ENCODE measurements around the gene CASP7. TPM values are rescaled to one million over a fixed set of nuclear protein-coding genes. Genes with fewer than 3 reads are reported as not detected.

Gene CASP7
- total RNA-seq, 5 donors from 2014 or later (not counting 1 experiment from before 2014, with no cell fraction given): 9.7 to 15.9 (median 13.9) TPM

DNA sequence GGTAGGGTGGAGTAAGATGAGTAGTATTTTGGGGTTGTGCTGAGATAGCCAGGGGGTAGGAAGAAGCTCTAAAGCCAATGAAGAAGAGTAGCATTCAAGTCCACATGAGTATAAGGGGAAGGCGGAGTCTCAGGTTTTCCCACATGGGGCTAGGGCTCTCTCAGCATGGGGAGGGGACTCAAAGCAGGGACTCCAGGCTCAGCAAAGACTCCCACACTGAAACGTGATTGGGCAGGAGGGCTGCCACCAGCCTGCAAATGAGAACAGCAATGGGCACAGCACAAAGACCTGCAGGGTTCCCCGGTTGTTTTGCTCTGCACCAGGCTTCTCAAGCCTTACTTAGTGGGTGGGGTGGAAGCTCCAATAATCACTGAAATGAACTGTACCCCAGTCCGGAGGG lies 14.4 kb upstream of the CASP7 start:
- Histone ChIP-seq H3K9me3 (no peaks in the 10 kb centered on the region), H3K27me3 (replicated peaks in 1 of 2; ENCODE audit: control insufficient read depth in 2 of 2, extremely low read depth in 1 of 2, insufficient read depth in 2 of 2, low read length in 1 of 2) (peaks cover 0 to 1% of the 10 kb centered on the region in 2 experiments), H3K36me3 (ENCODE audit: control insufficient read depth in 2 of 2, extremely low read depth in 1 of 2, insufficient read depth in 1 of 2, low read length in 1 of 2) (no peaks in the 10 kb centered on the region), H3K4me3 (ENCODE audit: control insufficient read depth in 1 of 2, extremely low read depth in 1 of 2, low read length in 1 of 2) (no peak overlapping the region), H3K27ac (ENCODE audit: low read length) (no peak overlapping the region), H3K4me1 (ENCODE audit: control insufficient read depth in 1 of 2, extremely low read depth in 1 of 2, insufficient read depth in 2 of 2, low read length in 2 of 2) (no peaks in the 10 kb centered on the region)
- WGBS (ENCODE audit: insufficient coverage): 91% methylated on average over 4 of the region's 4 CpGs
- Mint-ChIP-seq H3K4me1 (no peaks in the 10 kb centered on the region), H3K9me3 (peaks cover 0 to 5% (median 0%) of the 10 kb centered on the region in 3 donors), H3K4me3 (no peak overlapping the region), H3K36me3 (peaks cover 4% of the 10 kb centered on the region), H3K27ac (no peak overlapping the region), H3K27me3 (peaks cover 7 to 12% of the 10 kb centered on the region in 2 donors)
- no peak for ATAC-seq (replicated peaks in 1 of 4)
- ChIA-PET CTCF (no interaction called here), POLR2A (no interaction called here)
- no peak for DNase-seq

DNA sequence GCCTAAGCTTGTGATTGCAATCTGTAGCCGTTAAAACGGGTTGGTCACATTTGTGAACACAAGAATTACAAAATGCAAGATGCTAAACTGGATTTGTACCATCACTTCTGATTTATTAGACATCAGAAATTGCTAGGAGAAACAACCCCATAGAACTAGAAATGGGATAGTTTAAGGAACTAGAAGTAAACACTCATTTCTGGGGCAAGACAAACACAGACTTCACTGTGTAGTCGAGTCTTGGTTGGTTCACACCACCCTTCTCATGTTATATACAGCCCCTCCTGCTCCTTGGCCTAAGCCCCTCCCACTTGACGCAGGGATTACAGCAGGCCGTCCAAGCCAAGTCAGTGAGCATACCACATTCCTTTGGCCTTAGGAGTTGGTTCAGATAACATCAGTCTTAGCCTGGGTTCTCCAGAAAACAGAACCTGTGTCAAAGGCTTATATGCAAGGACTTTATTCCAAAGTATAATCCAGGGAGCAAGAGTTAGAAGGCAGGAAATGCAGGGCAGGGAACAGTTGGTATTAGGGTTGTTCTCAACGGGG lies 13.8 kb upstream of the CASP7 start:
- DNase-seq (no peak), ATAC-seq (replicated peaks in 1 of 4) (no peak)
- Histone ChIP-seq H3K4me3 (ENCODE audit: control insufficient read depth in 1 of 2, extremely low read depth in 1 of 2, low read length in 1 of 2) (no peak overlapping the region), H3K36me3 (ENCODE audit: control insufficient read depth in 2 of 2, extremely low read depth in 1 of 2, insufficient read depth in 1 of 2, low read length in 1 of 2) (no peaks in the 10 kb centered on the region), H3K9me3 (no peaks in the 10 kb centered on the region), H3K4me1 (ENCODE audit: control insufficient read depth in 1 of 2, extremely low read depth in 1 of 2, insufficient read depth in 2 of 2, low read length in 2 of 2) (no peaks in the 10 kb centered on the region), H3K27me3 (replicated peaks in 1 of 2; ENCODE audit: control insufficient read depth in 2 of 2, extremely low read depth in 1 of 2, insufficient read depth in 2 of 2, low read length in 1 of 2) (peaks cover 0 to 6% of the 10 kb centered on the region in 2 experiments), H3K27ac (ENCODE audit: low read length) (no peak overlapping the region)
- ChIA-PET POLR2A (no interaction called here), CTCF (no interaction called here)
- H3K27me3 Mint-ChIP-seq: peaks cover 11 to 12% of the 10 kb centered on the region in 2 donors
- no peaks in the 10 kb centered on the region for H3K4me1 Mint-ChIP-seq
- peaks cover 5% of the 10 kb centered on the region for H3K36me3 Mint-ChIP-seq
- H3K4me3 Mint-ChIP-seq: no peak overlapping the region
- 86% methylated on average over 5 of the region's 6 CpGs for WGBS (ENCODE audit: insufficient coverage)
- peaks cover 0 to 10% (median 4%) of the 10 kb centered on the region in 3 donors for H3K9me3 Mint-ChIP-seq
- no peak overlapping the region for H3K27ac Mint-ChIP-seq

DNA sequence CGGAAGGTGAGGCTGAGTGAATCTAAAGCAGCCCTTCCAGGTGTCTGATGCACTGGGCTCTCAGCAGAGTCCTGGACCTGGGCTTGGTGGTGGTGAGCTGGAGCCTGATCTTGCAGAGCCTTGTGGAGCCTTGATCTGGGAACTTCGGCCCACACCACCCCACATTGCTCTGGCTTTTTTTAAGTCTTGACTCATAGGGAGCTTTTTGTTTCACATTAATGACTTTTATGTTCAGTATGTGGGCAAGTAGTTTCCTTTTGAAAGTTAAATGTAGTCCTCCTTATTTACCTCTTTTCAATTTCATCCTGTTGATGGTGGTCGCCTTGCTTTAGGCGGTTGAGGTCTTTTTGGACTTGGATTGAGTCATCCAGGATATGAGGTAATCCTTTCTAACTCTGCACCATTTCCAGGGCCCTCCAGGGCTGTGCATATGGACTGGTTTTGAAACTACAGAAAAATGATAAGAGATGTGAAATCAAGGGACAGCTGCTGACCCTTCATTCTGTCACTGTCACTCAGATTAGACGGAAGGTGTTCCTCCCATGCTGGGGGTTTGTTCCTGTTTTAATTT lies 12.9 kb upstream of the CASP7 start:
- no peak overlapping the region for H3K4me3 Mint-ChIP-seq
- H3K9me3 Mint-ChIP-seq: peaks cover 0 to 14% (median 5%) of the 10 kb centered on the region in 3 donors
- Histone ChIP-seq H3K4me3 (ENCODE audit: control insufficient read depth in 1 of 2, extremely low read depth in 1 of 2, low read length in 1 of 2) (no peak overlapping the region), H3K9me3 (no peaks in the 10 kb centered on the region), H3K36me3 (ENCODE audit: control insufficient read depth in 2 of 2, extremely low read depth in 1 of 2, insufficient read depth in 1 of 2, low read length in 1 of 2) (no peaks in the 10 kb centered on the region), H3K27ac (ENCODE audit: low read length) (no peak overlapping the region), H3K4me1 (ENCODE audit: control insufficient read depth in 1 of 2, extremely low read depth in 1 of 2, insufficient read depth in 2 of 2, low read length in 2 of 2) (no peaks in the 10 kb centered on the region), H3K27me3 (replicated peaks in 1 of 2; ENCODE audit: control insufficient read depth in 2 of 2, extremely low read depth in 1 of 2, insufficient read depth in 2 of 2, low read length in 1 of 2) (peaks cover 0 to 10% of the 10 kb centered on the region in 2 experiments)
- H3K27me3 Mint-ChIP-seq: peaks cover 13 to 18% of the 10 kb centered on the region in 2 donors
- H3K27ac Mint-ChIP-seq: no peak overlapping the region
- ChIA-PET CTCF (interaction anchor here in 1 of 2 donors (0.7 kb wide), 1 partner anchor 554 kb away, joined by 3 read pairs; no protein-coding TSS in a partner anchor), POLR2A (no interaction called here)
- WGBS (ENCODE audit: insufficient coverage): 80% methylated on average over 1 of the region's 5 CpGs
- DNase-seq (no peak), ATAC-seq (replicated peaks in 1 of 4) (no peak)
- no peaks in the 10 kb centered on the region for H3K4me1 Mint-ChIP-seq
- H3K36me3 Mint-ChIP-seq: peaks cover 5% of the 10 kb centered on the region

DNA sequence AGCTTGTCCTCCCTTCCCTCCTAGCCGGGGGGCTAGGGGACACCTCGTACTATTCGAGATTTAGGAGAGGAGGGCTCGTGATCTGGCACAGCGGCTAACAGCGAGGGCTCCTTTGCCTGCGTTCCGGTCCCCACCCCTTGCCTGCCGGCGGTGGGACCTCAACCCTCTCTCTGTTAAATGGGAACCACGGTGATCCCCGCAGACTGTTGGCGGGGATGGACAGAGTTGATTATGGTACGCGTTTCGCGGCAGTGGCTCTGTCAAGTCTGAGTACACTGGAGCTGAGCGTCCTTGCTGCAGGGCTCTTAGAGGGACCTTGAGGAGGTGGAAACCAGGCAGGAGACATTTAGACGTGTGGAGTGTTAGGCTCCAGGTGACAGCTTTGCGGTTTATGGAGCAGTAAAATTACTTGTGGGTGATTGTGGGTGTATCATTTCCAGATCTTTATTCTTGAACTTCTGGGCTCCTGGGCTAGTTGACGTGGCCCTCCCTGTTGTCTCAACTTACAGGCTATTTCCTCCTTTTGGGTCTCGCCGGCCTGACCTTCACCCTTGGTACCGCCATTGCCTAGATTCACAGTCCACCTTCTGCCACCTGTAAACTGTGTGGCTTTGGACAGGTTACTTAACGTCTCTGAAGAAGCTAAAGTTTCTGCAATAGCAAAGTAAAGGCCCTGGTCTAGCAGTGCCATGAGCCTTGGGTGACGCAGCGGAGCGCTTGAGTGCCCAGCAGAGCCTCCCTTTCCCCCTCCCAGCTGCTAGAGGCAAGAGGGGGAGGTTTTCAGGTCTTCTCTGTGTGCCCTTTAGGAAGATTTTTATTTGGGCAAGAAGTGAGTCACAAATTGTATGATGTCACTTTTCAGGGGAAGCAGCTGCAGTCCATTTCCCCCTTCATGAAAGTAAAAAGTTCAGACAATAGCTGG lies 739 bp downstream of the CASP7 start:
- CTCF ChIA-PET: no interaction called here
- peak; percentile 22 to 32 (median 26) for ATAC-seq (replicated peaks in 1 of 4)
- Mint-ChIP-seq H3K27me3 (no peaks in the 10 kb centered on the region), H3K27ac (peak overlapping the region; percentile 94 to 95), H3K36me3 (peaks cover 23% of the 10 kb centered on the region), H3K4me3 (peak overlapping the region; percentile 93 to 97 (median 96)), H3K4me1 (peaks cover 50 to 61% (median 56%) of the 10 kb centered on the region in 3 donors), H3K9me3 (peaks cover 8 to 15% (median 10%) of the 10 kb centered on the region in 3 donors)
- H3K4me3 ChIP-seq (ENCODE audit: control insufficient read depth in 1 of 2, extremely low read depth in 1 of 2, low read length in 1 of 2): peak overlapping the region; percentile 65 to 100
- peaks cover 5 to 22% of the 10 kb centered on the region in 2 experiments for H3K4me1 ChIP-seq (ENCODE audit: control insufficient read depth in 1 of 2, extremely low read depth in 1 of 2, insufficient read depth in 2 of 2, low read length in 2 of 2)
- H3K9me3 ChIP-seq: no peaks in the 10 kb centered on the region
- 0% methylated on average over 13 of the region's 28 CpGs for WGBS (ENCODE audit: insufficient coverage)
- POLR2A ChIA-PET: no interaction called here
- H3K27ac ChIP-seq (ENCODE audit: low read length): peak overlapping the region; percentile 92
- no peaks in the 10 kb centered on the region for H3K36me3 ChIP-seq (ENCODE audit: control insufficient read depth in 2 of 2, extremely low read depth in 1 of 2, insufficient read depth in 1 of 2, low read length in 1 of 2)
- peak in 20 of 35 experiments; percentile 2 to 47 (median 12) for DNase-seq
- H3K27me3 ChIP-seq (replicated peaks in 1 of 2; ENCODE audit: control insufficient read depth in 2 of 2, extremely low read depth in 1 of 2, insufficient read depth in 2 of 2, low read length in 1 of 2): no peaks in the 10 kb centered on the region

DNA sequence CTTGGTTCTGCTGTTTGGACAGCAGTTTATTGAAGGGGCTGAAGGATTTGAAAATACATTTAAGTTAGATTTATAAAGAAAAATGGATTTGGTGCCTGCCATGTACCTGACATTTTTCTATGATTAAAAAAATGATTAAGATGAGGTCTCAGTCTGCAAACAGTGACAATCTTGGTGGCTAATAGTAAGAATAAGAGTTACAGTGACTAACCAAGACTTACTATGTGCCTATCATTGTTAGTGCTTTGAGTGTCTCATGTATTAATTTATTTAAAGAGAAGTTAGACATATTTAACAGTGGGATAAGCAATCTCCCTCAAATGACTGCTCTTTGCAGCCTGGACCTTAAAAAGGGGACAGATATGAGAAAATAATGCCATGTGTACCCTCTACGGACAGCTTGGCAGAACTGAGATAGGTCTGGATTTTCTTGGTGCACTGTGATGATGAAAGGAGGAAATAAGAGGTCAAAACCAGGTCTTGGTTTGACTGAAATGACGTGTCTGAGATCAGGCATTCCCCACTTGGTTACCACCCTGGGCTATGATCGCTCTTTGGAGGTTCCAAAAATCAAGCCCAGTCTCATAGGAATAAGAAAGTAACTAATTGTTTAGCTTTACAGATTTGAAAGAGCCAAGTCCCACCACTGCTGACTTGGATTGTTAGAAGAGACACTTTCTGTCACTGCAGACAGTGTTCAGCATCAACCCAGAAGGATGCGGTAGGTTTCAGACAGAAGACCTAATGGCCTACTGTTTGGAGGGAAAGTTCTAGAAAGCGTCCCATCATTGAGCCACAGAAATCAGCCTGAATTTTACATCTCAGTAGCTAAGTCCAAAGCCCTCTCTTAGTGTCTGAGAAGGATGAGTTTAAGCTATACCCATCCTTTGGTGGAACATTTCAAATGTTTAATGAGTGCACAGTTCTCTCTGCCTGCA lies 2.1 kb downstream of the CASP7 start:
- Histone ChIP-seq H3K4me3 (ENCODE audit: control insufficient read depth in 1 of 2, extremely low read depth in 1 of 2, low read length in 1 of 2) (no peak overlapping the region), H3K4me1 (ENCODE audit: control insufficient read depth in 1 of 2, extremely low read depth in 1 of 2, insufficient read depth in 2 of 2, low read length in 2 of 2) (peaks cover 5 to 22% of the 10 kb centered on the region in 2 experiments), H3K27ac (ENCODE audit: low read length) (peak overlapping the region; percentile 92), H3K9me3 (peaks cover 3% of the 10 kb centered on the region), H3K27me3 (replicated peaks in 1 of 2; ENCODE audit: control insufficient read depth in 2 of 2, extremely low read depth in 1 of 2, insufficient read depth in 2 of 2, low read length in 1 of 2) (no peaks in the 10 kb centered on the region), H3K36me3 (ENCODE audit: control insufficient read depth in 2 of 2, extremely low read depth in 1 of 2, insufficient read depth in 1 of 2, low read length in 1 of 2) (no peaks in the 10 kb centered on the region)
- Mint-ChIP-seq H3K27ac (peak overlapping the region; percentile 94 to 95), H3K36me3 (peaks cover 31% of the 10 kb centered on the region), H3K4me1 (peaks cover 50 to 64% (median 60%) of the 10 kb centered on the region in 3 donors), H3K27me3 (no peaks in the 10 kb centered on the region), H3K9me3 (peaks cover 13 to 24% (median 15%) of the 10 kb centered on the region in 3 donors), H3K4me3 (peak overlapping the region; percentile 93 to 97 (median 96))
- no peak for ATAC-seq (replicated peaks in 1 of 4)
- WGBS (ENCODE audit: insufficient coverage): 20% methylated on average over 2 of the region's 5 CpGs
- ChIA-PET POLR2A (no interaction called here), CTCF (interaction anchor here in 1 of 2 donors (0.6 kb wide), 1 partner anchor 19 kb away, joined by 4 read pairs; no protein-coding TSS in a partner anchor)
- DNase-seq: peak in 7 of 35 experiments; percentile 4 to 59 (median 9)
